ENCODE measurements around the gene OPHN1. TPM values are rescaled to one million over a fixed set of nuclear protein-coding genes. Genes with fewer than 3 reads are reported as not detected.

The OPHN1 gene
- total and polyA plus RNA-seq, 2 of the 13 experiments (the other 11 are each of a cell fraction or from before 2014, with no cell fraction given): 1.6 to 1.7 TPM

DNA sequence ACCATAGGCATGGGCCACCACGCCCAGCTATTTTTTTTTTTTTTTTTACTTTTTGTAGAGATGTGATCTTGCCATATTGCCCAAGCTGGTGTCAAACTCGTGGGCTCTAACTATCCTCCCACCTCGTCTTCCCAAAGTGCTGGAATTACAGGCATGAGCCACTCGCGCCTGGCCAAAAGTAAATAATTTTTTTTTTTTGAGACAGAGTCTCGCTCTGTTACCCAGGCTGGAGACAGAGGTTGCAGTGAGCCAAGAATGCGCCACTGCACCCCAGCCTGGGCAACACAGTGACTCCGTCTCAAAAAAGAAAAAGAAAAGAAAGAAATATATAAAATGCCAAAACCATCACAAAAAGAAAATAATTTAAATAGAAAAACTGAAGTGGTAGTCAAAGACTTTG, 18.4 kb upstream of the OPHN1 start:
- Histone ChIP-seq H3K4me2 (ENCODE audit: low read depth, low read length) (no peak overlapping the region), H3K27me3 (ENCODE audit: control insufficient read depth in 1 of 2, insufficient read depth in 2 of 2, low read length in 2 of 2) (no peaks in the 10 kb centered on the region), H3K9me3 (ENCODE audit: low read length) (no peaks in the 10 kb centered on the region), H3K4me3 (replicated peaks in 1 of 3; ENCODE audit: insufficient read depth in 1 of 3, low read depth in 2 of 3, low read length in 3 of 3) (no peak overlapping the region), H4K20me1 (ENCODE audit: insufficient read depth, low read length) (no peaks in the 10 kb centered on the region), H2AFZ (ENCODE audit: low read length) (no peak overlapping the region), H3K79me2 (ENCODE audit: insufficient read depth, low read length) (no peaks in the 10 kb centered on the region), H3K9ac (ENCODE audit: insufficient read depth, low read depth, low read length) (no peak overlapping the region), H3K36me3 (replicated peaks in 1 of 2; ENCODE audit: control insufficient read depth in 1 of 2, insufficient read depth in 2 of 2, low read length in 2 of 2) (no peaks in the 10 kb centered on the region), H3K27ac (ENCODE audit: extremely low read length, insufficient read depth, low read length) (no peak overlapping the region), H3K4me1 (ENCODE audit: insufficient read depth, low read length) (peaks cover 6% of the 10 kb centered on the region; the same call in 1 of the 2 replicates)
- intact Hi-C loops (cut with micrococcal nuclease; ENCODE audit: unreplicated experiment) (no loop called here), in situ Hi-C loops (cut with HindIII; ENCODE audit: extremely low pct_ligation_motif_present, low pct_unique_long_range_greater_than_20kb) (no loop called here)
- POLR2A ChIA-PET: no interaction called here
- 1% methylated on average over 8 of the region's 8 CpGs for WGBS (ENCODE audit: low lambda C conversion rate)
- DNase-seq (ENCODE audit: low spot score): no peak
- CTCF ChIA-PET (ENCODE audit: low intra/inter-chr PET ratio, low total read pairs): no interaction called here
- BruUV-seq (replicated peaks): no TSS peak
- ATAC-seq: peak; percentile 39; the same call in 1 of the 3 replicates
- TF ChIP-seq, protein P1, sequence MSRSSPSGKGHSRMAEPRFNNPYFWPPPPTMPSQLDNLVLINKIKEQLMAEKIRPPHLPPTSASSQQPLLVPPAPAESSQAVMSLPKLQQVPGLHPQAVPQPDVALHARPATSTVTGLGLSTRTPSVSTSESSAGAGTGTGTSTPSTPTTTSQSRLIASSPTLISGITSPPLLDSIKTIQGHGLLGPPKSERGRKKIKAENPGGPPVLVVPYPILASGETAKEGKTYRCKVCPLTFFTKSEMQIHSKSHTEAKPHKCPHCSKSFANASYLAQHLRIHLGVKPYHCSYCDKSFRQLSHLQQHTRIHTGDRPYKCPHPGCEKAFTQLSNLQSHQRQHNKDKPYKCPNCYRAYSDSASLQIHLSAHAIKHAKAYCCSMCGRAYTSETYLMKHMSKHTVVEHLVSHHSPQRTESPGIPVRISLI (CRISPR knock-in tag; IDR thresholded peaks at IDR 0.05; ENCODE audit: borderline replicate concordance): peak; percentile 52; the same call in 1 of the 2 replicates
- TF ChIP-seq CBX1 (IDR thresholded peaks at IDR 0.05; ENCODE audit: low read depth): no peak
- TF ChIP-seq, protein P2, sequence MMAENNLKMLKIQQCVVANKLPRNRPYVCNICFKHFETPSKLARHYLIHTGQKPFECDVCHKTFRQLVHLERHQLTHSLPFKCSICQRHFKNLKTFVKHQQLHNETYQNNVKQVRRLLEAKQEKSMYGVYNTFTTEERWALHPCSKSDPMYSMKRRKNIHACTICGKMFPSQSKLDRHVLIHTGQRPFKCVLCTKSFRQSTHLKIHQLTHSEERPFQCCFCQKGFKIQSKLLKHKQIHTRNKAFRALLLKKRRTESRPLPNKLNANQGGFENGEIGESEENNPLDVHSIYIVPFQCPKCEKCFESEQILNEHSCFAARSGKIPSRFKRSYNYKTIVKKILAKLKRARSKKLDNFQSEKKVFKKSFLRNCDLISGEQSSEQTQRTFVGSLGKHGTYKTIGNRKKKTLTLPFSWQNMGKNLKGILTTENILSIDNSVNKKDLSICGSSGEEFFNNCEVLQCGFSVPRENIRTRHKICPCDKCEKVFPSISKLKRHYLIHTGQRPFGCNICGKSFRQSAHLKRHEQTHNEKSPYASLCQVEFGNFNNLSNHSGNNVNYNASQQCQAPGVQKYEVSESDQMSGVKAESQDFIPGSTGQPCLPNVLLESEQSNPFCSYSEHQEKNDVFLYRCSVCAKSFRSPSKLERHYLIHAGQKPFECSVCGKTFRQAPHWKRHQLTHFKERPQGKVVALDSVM (CRISPR knock-in tag; IDR thresholded peaks at IDR 0.05): 0 out of 2 replicates have a peak, but pooled peaks have one; percentile 16
- no peak for TF ChIP-seq NFYB (CRISPR knock-in tag; IDR thresholded peaks at IDR 0.05)
- no peak for FAIRE-seq

Measured in HepG2 (cell line).